Measurements from ENCODE around the gene LYRM1.

Gene LYRM1

GRCh38 chr16:20903899-20904506 is 3.4 kb downstream of the LYRM1 start:
- H3K4me3 ChIP-seq (ENCODE audit: low read depth, low read length), result no peak overlapping the region
- no peaks in the 10 kb centered on the region for H3K9me3 ChIP-seq (ENCODE audit: severe bottlenecking)
- TF ChIP-seq, protein P1, sequence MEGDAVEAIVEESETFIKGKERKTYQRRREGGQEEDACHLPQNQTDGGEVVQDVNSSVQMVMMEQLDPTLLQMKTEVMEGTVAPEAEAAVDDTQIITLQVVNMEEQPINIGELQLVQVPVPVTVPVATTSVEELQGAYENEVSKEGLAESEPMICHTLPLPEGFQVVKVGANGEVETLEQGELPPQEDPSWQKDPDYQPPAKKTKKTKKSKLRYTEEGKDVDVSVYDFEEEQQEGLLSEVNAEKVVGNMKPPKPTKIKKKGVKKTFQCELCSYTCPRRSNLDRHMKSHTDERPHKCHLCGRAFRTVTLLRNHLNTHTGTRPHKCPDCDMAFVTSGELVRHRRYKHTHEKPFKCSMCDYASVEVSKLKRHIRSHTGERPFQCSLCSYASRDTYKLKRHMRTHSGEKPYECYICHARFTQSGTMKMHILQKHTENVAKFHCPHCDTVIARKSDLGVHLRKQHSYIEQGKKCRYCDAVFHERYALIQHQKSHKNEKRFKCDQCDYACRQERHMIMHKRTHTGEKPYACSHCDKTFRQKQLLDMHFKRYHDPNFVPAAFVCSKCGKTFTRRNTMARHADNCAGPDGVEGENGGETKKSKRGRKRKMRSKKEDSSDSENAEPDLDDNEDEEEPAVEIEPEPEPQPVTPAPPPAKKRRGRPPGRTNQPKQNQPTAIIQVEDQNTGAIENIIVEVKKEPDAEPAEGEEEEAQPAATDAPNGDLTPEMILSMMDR (IDR thresholded peaks at IDR 0.05; ENCODE audit: low read depth, low read length), result no peak
- no peaks in the 10 kb centered on the region for H3K27me3 ChIP-seq (ENCODE audit: insufficient read depth, low read depth, severe bottlenecking)
- H3K36me3 ChIP-seq, result peaks cover 24% of the 10 kb centered on the region
- DNase-seq, result no peak
- peak overlapping the region; percentile 98 for H3K27ac ChIP-seq

DNA sequence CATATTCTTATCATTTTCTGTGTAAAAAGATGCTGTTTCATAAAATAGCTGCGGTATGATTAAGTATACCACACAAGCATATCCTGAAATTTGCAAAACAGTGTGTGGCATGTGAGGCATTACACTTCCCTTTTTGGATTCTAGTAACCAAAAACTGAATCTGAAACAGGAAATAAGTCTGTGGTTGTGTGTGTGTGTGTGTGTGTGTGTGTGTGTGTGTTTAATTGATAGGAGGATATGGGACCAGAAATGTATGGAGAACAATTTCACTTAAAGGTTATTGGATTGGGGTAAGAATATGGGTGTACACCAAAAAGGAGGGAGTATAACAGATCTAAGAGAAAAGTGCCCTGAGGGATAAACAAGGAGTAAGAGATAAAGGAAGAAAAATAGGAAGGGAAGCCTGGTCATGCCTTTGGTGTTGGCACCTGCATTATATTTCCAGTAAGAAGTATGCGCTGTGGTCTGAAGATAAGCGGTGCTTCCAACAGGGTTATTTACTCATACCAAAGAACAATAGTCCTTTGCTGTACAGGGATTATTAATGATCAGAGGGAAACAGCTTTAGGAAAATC is 4.0 kb downstream of the LYRM1 start:
- no peak overlapping the region for H3K4me3 ChIP-seq (ENCODE audit: low read depth, low read length)
- H3K9me3 ChIP-seq (ENCODE audit: severe bottlenecking), result no peaks in the 10 kb centered on the region
- peak overlapping the region; percentile 22; the same call in 1 of the 2 replicates for H3K27ac ChIP-seq
- peaks cover 24% of the 10 kb centered on the region for H3K36me3 ChIP-seq
- DNase-seq, result no peak
- no peaks in the 10 kb centered on the region for H3K27me3 ChIP-seq (ENCODE audit: insufficient read depth, low read depth, severe bottlenecking)
- TF ChIP-seq, protein P1 (IDR thresholded peaks at IDR 0.05; ENCODE audit: low read depth, low read length), result no peak

GRCh38 chr16:20905576-20905975 is 5.0 kb downstream of the LYRM1 start:
- Histone ChIP-seq H3K36me3 (peaks cover 22% of the 10 kb centered on the region), H3K9me3 (ENCODE audit: severe bottlenecking) (no peaks in the 10 kb centered on the region), H3K4me3 (ENCODE audit: low read depth, low read length) (no peak overlapping the region), H3K27me3 (ENCODE audit: insufficient read depth, low read depth, severe bottlenecking) (no peaks in the 10 kb centered on the region), H3K27ac (no peak overlapping the region)
- DNase-seq, result no peak
- TF ChIP-seq, protein P1 (IDR thresholded peaks at IDR 0.05; ENCODE audit: low read depth, low read length), result no peak

DNA sequence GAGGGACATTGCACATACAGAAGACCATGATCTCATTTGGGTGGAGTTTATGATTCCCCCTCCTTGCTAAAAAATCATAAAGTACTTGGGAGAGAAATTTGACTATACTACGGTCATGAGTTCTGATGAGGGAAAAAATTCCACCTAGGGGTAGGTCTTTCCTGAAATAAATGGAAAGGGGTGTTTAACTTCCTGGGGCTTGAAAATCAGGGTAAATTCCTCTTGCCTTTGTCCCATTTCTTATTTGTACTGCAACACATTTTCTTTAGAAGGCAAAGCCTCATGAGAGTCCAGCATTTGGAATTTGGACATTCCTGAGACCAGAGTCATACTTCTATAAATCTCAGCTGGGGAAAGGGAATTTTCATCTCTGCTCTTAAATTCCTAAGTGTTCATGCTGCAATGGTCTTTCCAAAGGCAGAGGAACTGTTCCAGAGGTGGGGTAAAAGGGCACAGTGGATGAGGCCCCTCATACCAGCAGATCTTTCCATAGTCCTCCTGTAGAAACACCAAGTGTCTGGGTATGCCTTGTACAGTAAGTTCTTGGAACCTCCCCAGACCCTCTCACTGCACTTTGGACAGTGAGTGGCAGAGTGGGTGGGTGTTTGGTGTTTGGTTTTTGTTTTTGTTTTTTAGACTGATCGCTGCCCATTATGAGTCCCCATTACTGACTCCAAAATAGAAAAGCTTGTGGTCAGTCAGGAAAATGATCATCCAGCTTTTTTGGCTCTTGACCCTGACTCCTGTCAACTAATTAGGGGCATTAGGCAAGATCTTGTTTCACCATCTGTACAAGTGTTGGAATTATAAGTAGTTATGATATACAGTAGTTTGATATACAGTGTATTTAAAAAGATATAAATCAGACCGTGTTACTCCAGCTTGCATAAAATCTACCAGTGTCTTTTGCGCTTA is 6.0 kb downstream of the LYRM1 start:
- no peak for DNase-seq
- TF ChIP-seq, protein P1 (IDR thresholded peaks at IDR 0.05; ENCODE audit: low read depth, low read length), result no peak
- peaks cover 12% of the 10 kb centered on the region for H3K36me3 ChIP-seq
- H3K27me3 ChIP-seq (ENCODE audit: insufficient read depth, low read depth, severe bottlenecking), result no peaks in the 10 kb centered on the region
- no peaks in the 10 kb centered on the region for H3K9me3 ChIP-seq (ENCODE audit: severe bottlenecking)
- no peak overlapping the region for H3K4me3 ChIP-seq (ENCODE audit: low read depth, low read length)
- H3K27ac ChIP-seq, result no peak overlapping the region

GRCh38 chr16:20910781-20911321 is 10.3 kb downstream of the LYRM1 start:
- DNase-seq, result no peak
- Histone ChIP-seq H3K27me3 (ENCODE audit: insufficient read depth, low read depth, severe bottlenecking) (no peaks in the 10 kb centered on the region), H3K9me3 (ENCODE audit: severe bottlenecking) (no peaks in the 10 kb centered on the region), H3K27ac (no peak overlapping the region), H3K4me3 (ENCODE audit: low read depth, low read length) (no peak overlapping the region), H3K36me3 (peaks cover 4% of the 10 kb centered on the region)
- TF ChIP-seq, protein P1 (IDR thresholded peaks at IDR 0.05; ENCODE audit: low read depth, low read length), result no peak
